GM19023 (cell line): ENCODE data around the gene ALKBH5.

Experiments used
- ATAC-seq: cut with Tn5 transposase; IDR thresholded peaks from one replicate; pipeline ENCODE4 v1.9.1; 2021; ENCODE audit warnings: mild to moderate bottlenecking, moderate library complexity; ENCODE audit not compliant: unreplicated experiment

ALKBH5 gene

GRCh38 chr17:18157354-18157985 is 26.2 kb upstream of the ALKBH5 start:
- ATAC-seq: no peak

DNA sequence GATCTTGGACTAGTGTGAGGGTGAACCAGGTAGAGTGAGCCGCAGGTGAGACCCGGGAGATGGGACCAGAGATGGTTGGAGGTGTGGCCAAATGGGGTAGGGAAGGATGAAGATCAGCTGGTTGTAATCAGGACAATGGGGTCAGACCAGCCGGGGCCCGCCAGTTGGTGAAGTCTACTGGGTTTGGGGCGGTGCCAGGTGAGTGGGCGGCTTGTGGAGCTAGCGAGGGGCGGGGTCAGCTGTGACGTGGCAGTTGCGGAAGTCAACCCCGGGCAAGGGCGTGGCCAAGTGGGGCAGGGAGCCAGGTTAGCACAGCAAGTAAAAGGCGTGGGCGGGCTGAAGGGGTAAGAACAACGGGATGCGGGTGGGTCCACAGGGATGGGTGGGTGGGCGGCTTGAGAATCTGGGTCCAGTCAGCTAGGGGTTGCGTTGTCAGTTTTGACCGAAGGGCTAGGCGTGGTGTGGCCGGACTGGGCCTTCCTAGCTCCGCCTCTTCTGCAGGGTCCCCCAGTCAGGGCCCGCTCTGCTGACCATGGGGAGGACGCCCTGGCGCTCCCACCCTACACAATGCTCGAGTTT is 25.5 kb upstream of the ALKBH5 start:
- ATAC-seq: peak; percentile 43

GRCh38 chr17:18159551-18160120 is 24.0 kb upstream of the ALKBH5 start:
- no peak for ATAC-seq

DNA sequence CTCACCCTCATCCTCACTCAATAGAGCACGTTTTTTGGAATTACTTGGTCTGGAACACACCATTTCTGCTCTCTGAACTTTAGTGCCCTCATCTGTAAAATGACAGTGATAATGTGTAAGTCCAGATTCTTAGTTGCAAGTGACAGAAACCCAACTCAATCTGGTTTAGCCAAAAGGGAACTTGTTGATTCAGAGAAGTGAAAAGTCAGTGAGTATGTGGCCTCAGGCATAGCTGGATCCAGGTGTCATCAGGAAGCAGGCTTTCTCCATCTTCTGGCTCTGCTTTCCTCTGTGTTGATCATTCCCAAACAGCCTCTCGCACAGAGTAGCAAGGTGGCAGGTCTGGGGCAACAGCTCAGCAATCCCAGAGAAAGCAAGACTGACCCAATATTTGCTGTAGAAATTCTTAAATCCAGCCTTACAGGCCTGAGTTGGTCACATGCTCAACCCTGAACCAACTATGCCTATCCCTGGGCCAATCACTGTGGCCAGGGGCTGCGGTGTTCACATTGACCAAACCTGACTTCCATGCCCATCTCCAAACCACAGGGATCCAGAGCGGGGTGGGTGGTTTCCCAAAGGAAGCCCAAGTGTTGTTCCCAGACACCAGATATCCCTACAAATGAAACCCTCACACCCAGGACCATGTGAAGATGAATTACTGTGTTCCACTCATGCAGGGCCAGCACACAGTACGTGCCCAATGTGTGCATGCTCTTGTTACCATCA is 23.3 kb upstream of the ALKBH5 start:
- no peak for ATAC-seq

- ATAC-seq: peak; percentile 63
Measured at GRCh38 chr17:18161207-18162145, 22.2 kb upstream of the ALKBH5 start.

- ATAC-seq: no peak
Measured at GRCh38 chr17:18163547-18163946, 20.1 kb upstream of the ALKBH5 start.

DNA sequence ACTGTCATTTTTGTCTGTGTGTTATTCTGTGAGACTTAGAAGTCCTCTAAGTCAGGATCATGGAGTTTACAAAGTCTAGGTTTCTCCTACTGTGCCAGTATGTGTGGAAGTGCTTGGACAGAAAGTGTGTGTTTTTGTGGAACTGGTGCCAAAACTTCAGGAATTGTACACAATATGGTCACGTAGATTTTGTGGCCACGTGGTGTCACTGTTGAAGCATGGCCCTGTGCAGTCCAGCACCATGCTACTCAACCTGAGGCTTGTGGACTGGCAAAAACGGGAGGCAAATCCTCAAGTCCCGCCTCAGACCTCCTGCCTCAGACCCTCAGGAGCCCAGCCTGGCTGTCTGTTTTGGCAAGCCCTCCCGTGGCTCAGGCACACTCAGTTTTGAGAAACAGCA is 16.7 kb upstream of the ALKBH5 start:
- no peak for ATAC-seq

GRCh38 chr17:18167421-18167820 is 16.2 kb upstream of the ALKBH5 start:
- ATAC-seq: no peak

GRCh38 chr17:18172531-18173278 is 10.9 kb upstream of the ALKBH5 start:
- no peak for ATAC-seq

GRCh38 chr17:18173740-18174139 is 9.9 kb upstream of the ALKBH5 start:
- ATAC-seq: no peak

DNA sequence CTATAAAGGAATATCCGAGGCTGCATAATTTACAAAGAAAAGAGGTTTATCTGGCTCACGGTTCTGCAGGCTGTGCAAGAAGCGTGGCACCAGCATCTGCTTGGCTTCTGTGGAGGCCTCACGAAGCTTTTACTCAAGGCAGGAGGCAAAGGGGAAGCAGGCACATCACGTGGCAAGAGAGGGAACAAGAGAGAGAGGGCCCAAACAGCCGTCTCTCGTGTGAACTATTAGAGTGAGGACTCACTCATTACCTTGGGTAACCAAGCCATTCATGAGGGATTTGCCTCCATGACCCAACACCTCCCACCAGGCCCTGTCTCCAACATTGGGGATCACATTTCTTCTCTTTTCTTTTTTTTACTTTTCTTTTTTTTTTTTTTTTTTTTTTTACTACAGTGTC is 7.5 kb upstream of the ALKBH5 start:
- no peak for ATAC-seq

- ATAC-seq: no peak
Measured at GRCh38 chr17:18177133-18177532, 6.5 kb upstream of the ALKBH5 start.

DNA sequence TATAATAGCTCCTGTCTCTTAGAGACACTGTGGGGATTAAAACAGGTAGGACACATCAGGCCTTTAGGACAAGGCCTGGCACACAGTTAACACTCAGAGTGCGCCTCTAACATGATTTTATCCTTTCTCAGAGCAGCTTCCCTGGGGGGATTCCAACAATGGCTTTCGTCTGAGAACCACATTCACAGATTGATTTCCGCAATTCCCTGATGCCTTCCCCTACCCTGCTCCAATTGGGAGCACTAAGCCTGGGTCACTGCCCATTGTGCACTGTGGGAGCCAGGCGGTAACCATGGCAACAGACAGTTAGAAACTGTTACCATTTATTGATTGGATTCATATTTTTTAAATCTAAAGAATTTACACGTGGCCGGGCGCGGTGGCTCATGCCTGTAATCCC is 5.9 kb upstream of the ALKBH5 start:
- no peak for ATAC-seq

DNA sequence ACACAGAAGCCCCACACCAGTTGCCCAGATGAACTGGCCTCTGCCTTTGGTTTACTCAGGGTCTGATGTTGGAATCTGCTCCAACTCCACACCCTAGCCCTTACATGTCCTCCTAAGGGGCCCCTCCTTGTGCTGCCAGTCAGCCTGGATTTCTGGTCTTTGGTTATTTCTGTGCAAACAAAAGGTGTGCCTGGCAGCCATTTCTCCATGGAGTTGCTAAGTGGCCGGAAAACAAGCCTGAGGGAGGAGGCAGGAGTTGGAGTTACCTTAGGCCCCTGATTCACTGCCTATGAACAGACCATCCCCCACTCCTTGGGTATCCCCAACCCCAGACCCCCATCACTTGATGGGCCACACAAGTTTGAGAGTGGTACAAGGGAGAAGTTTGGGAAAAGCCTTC is 4.4 kb upstream of the ALKBH5 start:
- ATAC-seq: no peak

DNA sequence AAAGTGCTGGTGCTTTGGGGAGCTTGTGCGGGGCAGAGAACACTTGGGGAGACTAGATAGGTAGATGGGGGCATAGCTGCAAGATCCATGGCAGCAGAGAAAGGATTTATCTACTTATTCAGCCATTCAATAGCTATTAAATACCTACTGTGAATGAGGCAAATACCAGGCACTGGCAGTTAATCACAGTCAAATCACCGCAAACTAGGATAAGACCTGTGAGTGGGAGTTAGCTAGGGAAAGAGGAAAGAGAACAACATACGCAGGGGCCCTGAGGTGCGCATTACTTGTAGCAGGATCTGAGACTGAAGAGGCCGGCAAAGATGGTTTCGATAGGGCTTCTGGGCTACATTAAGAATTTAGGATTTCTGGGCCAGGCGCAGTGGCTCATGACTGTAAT is 3.8 kb upstream of the ALKBH5 start:
- no peak for ATAC-seq

DNA sequence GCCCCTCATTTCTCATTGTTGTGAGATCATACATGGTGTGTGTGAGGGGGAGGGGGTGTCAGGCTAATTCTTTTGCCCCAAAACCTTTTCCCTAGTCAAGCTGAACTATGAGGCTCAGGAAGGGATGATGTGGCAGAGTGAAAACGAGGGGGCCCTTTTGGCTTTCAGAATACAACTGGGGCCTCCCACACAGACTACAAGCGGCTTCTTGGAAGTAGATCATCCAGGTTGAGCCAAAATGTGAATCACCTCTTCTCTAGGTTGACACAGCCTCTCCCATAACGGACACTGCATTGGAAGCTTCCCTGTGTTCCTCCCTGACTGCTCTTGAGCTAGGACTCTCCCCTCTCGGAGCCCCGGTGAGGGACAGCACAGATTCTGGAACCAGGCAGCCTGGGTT is 2.3 kb upstream of the ALKBH5 start:
- no peak for ATAC-seq

DNA sequence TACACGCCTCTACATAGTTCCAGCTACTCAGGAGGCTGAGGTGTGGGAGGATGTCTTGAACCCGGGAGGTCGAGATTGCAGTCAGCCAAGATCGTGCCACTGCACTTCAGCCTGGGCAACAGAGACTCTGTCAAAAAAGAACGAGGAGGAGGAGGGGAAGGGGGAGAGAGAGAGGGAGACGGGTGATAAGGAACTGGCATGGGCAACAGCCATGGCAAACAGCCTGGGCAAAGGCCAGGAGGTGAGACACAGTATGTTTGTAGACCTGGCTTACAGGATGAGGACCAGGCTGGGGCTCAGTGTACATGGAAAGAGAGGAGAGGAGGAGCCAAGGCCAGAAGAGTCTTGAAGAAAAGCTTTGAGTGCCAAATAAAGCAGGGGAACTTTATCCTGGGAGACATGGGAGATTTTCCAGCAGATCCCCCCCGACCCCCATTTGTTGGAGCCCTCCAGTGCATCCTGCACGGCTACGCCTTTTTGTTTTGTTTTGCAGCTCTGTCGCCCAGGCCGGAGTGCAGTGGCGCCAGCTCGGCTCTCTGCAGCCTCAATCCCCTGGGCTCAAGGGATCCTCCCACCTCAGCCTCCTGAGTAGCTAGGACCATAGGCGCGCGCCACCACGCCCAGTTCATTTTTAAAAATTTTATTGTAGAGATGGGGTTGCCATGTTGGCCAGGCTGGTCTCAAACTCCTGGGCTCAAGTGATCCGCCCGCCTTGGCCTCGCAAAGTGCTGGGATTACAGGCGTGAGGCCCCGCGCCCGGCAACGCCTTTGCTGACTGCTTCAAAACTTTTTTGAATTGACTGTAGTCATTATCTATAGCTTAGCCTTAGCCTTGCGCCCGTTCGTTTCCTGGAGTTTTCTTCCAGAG is 1.3 kb upstream of the ALKBH5 start:
- no peak for ATAC-seq

DNA sequence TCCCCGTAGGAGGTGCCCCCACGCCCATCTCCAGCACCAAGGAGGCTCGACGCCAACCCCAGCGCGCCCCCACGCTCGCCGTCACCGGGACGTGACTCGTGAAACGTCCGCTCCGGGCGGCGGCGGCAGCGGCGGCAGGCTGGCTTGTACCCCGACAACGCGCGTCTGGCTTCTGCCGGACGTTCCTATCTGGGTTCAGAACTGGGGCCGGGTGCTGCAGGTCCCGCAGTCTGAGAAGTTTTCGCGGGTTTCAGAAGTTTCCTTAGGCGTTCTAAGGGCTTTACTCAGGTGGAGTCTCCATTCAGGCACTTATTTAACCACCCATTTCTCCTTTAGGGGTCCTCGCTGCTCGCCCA is 672 bp upstream of the ALKBH5 start:
- peak; percentile 48 for ATAC-seq
